HK-2 (cell line): ENCODE data around the gene OR2T8.

Source experiments
- DNase-seq: peaks from one replicate; pipeline ENCODE4 v3.0.0-alpha.2; 2018; ENCODE audit not compliant: unreplicated experiment

Gene OR2T8, protein sequence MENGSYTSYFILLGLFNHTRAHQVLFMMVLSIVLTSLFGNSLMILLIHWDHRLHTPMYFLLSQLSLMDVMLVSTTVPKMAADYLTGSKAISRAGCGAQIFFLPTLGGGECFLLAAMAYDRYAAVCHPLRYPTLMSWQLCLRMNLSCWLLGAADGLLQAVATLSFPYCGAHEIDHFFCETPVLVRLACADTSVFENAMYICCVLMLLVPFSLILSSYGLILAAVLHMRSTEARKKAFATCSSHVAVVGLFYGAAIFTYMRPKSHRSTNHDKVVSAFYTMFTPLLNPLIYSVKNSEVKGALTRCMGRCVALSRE

DNA sequence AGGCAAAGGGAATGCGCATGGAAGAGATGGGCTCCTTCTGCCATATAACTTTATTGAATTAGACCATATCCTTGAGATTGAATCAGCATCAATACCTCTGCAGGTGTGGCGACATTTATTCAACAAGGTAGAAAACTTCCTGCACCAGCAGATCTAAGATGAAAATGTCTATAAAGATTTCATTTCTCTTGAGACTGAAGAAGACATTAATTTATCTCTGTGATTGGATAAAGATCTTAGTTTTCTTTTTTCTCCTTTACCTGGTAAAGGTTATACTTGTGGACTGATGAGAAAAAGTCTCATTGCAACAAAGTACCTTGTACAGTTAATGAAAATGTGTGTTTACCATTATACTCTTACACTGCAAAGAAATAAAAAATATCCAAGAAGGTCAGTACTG lies at the start of gene OR2T8:
TSS of gene OR2T8 (plus strand) at position 301 of the 400 bp plus-strand sequence. CDS start 766 bp downstream, outside the sequence.
- no peak for DNase-seq

DNA sequence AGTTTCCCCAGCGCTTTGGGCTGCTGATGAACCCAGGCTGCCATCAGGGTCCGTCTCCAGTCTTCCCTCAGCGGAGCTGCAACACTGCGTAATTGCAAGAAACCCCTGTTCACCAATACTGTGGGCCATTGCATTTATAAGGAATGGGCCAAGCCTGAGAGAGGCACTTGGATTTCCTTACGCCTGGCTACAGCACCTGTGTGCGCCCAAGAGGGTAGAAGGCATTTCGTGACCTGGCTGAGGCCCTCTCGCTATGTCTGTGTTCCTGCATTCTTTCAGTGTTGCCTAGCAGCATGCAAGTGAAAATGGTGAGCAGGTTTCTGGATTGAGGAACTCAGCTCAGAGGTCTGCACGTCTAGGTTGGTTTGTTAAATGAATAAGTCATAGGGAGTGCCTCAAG lies 36.7 kb upstream of the OR2T8 start:
- DNase-seq, result no peak

DNA sequence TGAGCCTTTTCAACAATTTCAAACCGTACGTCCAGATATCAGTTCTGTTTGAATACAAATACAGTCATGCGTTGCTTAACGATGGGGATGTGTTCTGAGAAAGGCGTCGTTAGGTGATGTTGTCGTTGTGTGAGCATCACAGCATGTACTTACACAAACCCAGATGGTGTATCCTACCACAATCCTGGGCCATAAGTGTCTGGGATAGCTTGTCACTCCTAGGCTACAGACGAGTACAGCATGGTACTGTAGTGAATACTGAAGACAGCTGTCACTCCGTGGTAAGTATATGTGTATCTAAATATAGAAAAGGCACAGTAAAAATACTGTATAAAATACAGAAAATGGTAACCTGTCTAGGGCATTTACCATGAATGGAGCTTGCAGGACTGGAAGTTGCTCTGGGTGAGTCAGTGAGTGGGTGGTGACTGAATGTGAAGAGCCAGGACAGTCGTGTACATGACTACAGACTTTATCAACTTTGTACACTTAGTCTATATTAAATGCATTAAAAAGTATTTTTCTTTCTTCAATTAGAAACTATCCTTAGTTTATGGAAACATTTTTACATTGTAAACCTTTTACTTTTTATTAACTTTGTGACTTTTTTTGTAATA lies 35.1 kb upstream of the OR2T8 start:
- no peak for DNase-seq

DNA sequence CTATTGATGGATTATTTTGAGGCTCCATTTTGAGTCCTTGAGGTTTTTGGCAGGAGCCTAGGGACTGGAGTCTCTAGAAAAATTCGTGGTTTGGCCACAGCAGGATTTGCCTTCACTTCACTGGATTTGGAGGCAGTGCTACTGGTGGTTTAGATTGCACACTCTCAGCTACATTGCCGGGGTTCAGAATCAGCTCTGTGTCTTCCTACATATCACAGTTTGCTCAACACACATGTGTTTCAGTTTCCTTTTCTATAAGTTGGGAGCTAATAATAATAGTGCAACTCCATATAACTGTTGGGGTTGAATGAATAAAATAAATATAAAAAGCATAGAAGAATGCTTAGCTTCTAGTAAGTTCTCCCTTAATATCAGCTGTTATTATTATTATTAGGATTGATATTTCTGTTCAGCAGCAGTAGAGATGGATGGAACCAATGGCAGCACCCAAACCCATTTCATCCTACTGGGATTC lies 24.9 kb upstream of the OR2T8 start, which contains the start of gene OR2W3:
TSS of gene OR2W3 (plus strand) at position 425 of the 475 bp plus-strand sequence. CDS start at position 425, 0 bp downstream.
- DNase-seq, result no peak

DNA sequence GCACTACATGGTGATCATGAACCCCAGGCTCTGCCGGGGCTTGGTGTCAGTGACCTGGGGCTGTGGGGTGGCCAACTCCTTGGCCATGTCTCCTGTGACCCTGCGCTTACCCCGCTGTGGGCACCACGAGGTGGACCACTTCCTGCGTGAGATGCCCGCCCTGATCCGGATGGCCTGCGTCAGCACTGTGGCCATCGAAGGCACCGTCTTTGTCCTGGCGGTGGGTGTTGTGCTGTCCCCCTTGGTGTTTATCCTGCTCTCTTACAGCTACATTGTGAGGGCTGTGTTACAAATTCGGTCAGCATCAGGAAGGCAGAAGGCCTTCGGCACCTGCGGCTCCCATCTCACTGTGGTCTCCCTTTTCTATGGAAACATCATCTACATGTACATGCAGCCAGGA lies 24.1 kb upstream of the OR2T8 start:
- DNase-seq, result no peak

DNA sequence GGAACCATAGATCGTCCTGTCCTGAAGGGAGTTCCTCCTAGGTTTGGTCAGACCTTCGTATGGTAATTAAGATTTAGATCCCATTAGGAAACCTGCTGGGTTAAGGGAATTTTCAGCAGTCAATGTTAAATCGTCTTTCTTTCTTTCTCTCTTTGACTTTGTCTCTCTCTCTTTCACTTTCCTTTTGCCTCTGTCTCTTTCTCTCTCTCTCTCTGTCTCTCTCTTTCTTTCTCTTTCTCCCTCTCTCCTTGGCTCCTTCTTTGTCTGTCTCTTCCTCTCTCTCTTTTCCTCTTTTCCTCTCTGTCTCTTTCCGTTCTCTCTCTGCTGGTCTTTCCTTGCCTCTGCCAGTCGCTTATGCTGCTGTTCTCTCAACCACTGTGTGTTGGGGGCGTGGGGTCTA lies 15.9 kb upstream of the OR2T8 start:
- no peak for DNase-seq

DNA sequence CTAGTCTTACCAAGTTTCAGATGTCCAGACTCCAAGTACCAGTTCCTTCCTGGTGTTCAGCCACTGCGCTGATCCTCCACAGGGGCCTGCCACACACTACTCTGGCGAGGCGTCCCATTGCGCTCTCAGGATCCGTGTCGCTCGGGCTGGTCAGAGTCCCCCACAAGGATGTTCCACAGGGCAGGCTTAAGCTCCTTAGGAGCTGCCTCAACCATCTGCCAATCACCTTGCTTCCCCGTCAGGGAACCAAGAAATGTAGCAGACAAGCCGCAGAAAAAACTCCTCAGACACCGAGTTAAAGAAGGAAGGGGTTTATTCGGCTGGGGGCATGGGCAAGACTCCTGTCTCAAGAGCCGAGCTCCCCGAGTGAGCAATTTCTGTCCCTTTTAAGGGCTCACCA lies 14.9 kb upstream of the OR2T8 start:
- DNase-seq, result no peak

DNA sequence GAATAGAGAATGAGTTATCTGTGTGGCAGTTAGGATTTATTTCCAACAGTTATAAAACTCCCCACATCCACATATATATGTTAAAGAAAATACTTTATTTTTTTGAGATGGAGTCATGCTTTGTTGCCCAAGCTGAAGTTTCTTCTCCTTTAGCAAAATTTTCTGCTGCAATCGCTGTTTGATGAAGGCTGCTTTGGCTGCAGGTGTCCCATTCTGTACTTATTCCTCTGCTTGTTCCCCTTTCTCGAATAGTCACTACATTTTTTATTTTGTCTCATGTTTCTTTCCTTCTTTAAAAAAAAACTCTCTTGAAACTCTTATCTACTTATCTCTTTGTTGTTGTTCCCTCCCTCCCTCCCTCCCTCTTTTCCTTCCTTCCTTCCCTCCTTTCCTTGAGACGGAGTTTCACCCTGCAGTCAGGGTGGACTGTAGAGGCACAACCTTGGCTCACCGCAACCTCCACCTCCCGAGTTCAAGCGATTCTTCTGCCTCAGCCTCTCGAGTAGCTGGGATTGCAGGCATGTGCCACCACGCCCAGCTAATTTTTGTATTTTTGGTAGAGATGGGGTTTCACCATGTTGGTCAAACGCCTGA lies 14.0 kb upstream of the OR2T8 start:
- DNase-seq, result no peak

DNA sequence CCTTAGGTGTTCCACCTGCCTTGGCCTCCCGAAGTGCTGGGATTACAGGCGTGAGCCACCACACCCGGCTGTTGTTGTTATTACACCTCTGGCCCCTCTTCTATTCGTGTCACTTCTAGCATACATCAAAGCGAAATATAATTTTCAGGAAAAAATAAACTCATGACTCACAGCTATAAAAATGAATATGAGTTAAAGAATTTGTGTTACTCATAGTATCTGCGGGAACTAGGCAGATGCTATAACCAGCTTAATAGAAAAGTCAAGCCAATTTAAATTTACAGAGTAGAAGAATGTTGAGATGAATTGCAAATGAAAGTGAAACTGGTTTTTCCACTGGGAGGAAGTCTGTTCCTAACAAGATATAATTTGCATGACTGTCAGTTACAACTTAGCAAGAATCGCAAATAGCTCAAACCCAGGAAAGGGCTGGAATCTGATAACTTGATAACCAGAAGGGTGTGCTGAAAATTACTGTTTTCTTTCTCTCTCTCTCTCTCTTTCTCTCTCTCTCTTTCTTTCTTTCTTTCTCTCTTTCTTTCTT lies 13.5 kb upstream of the OR2T8 start:
- no peak for DNase-seq

DNA sequence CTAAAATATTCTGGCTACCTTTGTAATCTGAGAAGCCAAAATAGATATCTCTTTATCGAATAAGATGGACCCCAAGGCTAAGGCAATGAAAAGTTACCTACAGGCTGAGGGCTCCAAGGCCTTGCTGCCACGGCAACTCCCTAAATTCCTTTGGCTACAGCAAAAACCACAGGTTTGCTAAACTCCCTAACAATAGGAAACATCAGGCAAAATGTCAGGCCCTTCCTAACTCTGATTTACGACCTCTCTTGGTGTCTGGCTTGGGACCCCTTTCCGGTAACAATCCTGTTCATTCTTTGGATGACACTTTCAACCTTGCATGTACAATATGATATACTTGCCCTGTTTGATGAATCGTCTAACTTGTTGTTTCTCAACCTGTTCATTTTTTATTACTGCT lies 11.3 kb upstream of the OR2T8 start:
- no peak for DNase-seq

DNA sequence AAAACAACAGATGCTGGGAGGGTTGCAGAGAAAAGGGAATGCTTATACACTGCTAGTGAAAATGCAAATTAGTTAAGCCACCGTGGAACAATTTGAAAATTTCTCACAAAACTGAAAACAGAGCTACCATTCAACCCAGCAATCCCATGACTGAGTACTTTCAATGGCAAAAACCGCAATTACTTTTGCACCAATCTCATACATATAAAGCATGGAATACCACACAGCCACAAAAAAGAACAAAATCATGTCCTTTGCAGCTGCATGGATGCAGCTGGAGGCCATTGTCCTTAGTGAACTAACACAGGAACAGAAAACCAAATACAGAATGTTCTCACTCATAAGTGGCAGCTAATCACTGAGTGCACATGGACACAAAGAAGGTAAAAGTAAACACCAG lies 6.3 kb upstream of the OR2T8 start:
- DNase-seq, result no peak

DNA sequence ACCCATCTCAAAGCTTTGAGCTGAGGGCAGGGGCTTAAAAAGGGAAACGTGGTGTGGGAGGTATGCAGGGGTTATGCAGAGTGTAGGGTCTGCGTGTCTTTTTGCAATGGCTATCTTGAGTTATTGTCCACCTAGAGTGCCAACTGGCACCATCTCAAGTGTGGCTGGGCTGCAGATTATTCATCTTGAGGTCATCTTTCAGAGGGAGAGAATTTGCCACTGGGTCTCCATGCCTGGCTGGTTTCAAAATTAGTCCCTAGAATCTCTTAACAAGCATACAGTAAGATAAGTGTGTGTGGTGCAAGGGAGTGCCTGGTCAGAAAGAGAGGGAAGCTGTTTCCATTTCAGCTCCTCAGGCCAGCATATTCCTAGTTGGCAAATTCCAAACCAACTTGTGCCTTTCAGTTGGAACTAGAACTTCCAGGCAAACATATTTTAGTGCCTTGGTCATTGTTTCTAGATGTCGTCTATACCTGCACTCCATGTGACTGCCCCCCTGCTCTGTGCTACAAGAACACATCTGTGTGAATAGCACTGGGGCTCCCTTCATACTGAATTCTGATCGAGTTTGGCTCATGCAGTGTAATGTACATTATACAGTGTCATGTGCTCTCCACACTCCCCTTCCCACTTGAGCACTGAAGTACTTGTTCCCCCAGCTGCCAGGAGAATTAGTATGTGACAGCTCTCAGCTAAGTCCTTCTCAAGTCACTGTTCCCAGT lies 5.0 kb upstream of the OR2T8 start:
- DNase-seq, result no peak

DNA sequence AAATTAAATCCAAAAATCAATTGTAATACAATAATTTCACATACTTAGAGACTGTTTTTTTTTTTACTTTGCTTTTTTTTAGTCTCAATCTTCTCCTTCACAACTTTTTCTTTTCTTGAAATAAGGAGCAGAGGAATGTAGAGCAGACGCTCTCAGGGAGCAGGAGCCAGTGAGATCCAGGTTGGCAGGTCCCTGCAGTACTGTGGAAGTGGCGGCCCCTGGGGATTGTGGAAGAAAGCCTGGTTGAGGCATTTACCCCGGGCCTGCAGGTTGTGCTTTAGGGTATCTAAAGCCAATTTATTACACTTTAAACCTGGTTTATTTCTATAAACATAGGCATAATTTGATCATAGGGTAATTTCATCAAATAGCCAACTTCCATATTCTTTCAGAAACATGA lies 3.9 kb downstream of the OR2T8 start:
- no peak for DNase-seq

DNA sequence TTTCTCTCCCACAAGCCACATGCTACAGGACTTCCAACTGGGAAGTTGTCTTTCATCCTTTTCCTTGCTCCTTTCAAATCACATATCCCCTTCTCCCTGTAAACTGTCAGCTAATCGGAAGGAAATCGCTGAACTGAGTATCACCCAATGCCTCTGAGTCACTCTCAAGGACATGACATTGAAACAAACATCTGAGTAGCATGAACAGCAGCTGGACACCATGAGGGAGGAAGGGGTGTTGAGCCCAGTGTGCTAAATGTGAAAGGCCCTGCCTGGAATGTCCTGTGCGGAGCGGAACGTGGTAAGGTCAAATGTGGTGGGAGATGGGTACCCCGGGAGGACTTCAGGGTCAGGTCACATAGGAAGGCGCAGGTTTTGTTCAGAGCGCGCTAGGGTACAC lies 4.8 kb downstream of the OR2T8 start, which contains the start of gene OR2AJ1:
TSS of gene OR2AJ1 (plus strand) at position 22 of the 400 bp plus-strand sequence. CDS start 8,880 bp downstream, outside the sequence.
- no peak for DNase-seq

DNA sequence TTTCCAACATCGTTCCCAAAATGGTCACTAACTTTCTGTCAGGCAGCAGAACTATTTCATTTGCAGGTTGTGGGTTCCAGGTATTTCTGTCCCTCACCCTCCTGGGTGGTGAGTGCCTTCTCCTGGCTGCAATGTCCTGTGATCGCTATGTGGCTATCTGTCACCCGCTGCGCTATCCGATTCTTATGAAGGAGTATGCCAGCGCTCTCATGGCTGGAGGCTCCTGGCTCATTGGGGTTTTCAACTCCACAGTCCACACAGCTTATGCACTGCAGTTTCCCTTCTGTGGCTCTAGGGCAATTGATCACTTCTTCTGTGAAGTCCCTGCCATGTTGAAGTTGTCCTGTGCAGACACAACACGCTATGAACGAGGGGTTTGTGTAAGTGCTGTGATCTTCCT lies 13.9 kb downstream of the OR2T8 start:
- DNase-seq, result no peak

DNA sequence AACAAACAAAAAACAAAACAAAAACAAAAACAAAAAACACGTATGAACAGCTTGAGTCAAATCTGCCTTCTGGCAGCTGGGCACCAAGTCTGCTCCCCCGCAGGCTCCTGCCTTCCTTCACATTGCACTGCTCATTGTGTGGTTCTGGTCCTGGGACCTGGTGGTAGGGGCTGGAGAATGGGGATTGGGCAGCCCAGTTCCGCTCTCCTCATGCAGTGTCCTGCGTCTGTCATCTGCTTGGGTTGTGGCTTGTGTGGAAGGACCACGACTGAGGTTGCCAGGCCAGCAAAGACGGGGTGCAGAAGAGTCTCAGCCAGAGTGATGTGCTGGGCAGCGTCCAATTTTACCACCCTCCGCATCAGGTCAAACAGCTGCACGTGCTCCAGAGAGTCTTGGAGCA lies 15.7 kb downstream of the OR2T8 start:
- no peak for DNase-seq

DNA sequence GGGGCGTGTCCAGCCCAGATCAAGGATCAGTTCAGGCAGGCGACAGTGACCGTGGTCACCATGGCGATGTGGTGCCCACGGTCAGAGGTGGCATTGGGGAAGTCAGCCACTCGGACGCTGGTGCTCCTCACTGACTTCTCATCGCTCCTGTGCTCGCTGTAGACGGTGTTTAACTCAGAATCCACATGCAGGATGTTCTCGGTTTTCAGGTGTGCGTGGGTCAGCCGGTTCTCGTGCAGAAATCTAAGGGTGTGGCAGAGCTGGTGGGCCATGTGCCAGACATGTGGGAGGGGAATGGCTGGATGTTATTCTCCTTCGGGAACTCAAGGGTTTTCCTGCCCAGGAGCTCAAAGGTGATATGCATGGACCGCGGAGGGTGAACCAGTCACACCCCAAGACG lies 16.4 kb downstream of the OR2T8 start:
- DNase-seq, result no peak

DNA sequence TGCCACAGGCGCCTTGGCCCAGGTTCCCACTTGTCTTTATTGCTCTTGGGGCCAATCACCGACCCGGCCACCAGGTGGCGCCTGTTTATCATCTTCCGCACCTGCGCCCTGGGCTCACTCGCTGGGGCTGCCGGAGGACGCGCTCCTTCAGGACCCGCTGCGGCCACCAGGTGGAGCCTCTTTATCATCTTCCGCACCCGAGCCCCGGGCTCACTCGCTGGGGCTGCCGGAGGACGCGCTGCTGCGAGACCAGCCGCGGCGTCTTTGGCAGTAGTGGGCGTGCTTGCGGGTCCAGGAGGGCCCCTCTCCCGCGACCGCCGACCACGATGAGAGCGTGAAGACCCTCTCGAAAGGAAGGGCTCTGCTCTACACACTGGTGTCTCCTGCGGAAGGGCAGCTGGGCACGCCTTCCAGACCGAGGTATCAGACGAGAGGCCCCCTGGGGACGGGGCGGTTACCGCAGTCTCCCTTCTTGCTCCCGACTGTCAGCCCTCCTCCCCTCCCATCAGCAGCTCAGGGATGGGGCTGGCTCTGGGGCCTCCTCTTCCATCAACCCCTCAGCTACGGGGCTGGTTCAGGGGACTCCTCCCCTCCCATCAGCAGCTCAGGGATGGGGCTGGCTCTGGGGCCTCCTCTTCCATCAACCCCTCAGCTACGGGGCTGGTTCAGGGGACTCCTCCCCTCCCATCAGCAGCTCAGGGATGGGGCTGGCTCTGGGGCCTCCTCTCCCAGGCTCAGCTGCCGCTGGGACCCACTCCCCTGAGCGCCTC lies 17.1 kb downstream of the OR2T8 start:
- peak; percentile 24 for DNase-seq

DNA sequence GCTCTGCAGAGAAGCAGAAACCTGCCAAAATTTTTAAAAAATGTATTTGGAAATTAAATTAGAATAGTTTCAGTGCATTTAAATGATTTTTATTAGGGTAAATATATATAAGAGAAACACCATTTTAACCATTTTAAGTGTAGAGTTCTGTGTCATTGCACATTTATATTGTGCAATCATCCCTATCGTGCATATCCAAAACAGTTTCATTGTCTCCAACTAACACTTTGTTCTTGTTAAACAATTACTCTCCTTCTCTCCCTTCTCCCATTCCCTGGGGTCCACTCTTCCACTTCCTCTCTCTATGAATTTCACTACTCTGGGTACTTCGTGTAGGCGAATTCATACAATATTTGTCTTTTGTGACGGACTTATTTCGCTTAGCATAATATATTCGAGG lies 22.6 kb downstream of the OR2T8 start:
- no peak for DNase-seq

DNA sequence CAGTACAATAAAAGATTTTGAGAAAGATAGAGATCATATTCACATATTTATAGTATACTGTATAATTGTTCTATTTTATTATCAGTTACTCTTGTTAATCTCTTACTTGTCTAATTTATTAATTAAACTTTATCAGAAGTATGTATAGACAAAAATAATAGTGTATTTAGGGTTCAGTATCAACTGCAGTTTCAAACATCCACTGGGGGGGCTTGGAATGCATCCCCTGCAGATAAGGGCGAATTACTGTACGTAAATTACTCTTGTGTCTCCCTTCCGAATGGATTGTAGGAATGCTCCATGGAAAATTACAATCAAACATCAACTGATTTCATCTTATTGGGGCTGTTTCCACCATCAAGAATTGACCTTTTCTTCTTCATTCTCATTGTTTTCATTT lies 28.5 kb downstream of the OR2T8 start, which contains the start of gene OR2L8:
TSS of gene OR2L8 (plus strand) at position 301 of the 400 bp plus-strand sequence. CDS start at position 301, 0 bp downstream.
- no peak for DNase-seq

DNA sequence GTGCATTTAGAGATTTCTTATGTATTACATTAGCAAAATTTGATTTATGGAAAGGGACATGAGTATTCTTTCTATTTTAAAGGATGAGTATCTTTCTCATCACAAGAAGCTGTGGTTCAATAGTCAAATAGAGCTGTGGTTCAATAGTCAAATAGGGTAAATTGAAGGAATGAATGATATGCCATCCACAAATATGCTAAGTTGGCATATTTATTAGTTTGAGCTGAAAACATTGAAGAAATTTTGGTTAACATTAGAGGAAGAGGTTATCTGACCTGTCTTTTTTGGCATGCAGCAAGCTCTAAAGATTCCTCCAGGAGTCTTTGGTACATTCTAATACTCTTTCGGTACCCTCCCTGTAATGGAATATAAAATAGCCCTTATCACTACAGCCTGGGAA lies 33.4 kb downstream of the OR2T8 start:
- DNase-seq, result no peak
